Activated CD8-positive, alpha-beta T cell treated with anti-CD3 and anti-CD28 coated beads for 36 hours (primary cell): ENCODE results near the gene ULK2. TPM values are rescaled to one million over a fixed set of nuclear protein-coding genes. Genes with fewer than 3 reads are reported as not detected.

Experiments
- ATAC-seq: fragments of 200-7000 bp; cut with Tn5 transposase; one replicate; pipeline ENCODE4 v1.10.0; 2021; ENCODE audit warnings: mild to moderate bottlenecking, moderate library complexity
- CTCF ChIA-PET: fragments of 350-600 bp; sonication (Branson Sonifier 250); formaldehyde crosslinking; loops from one replicate; lab custom pipeline; 2021; ENCODE audit warnings: antibody characterized with exemption; lab: Charles Lee
- POLR2A ChIA-PET: fragments of 350-600 bp; sonication (Branson Sonifier 250); formaldehyde crosslinking; loops from one replicate; lab custom pipeline; 2021; ENCODE audit warnings: antibody characterized with exemption; lab: Charles Lee
- DNase-seq: peaks from one replicate; pipeline ENCODE4 v3.0.0-alpha.2; 2020
- H3K27ac Mint-ChIP-seq: one replicate; pipeline ENCODE4 v1.8.0; 2021; ENCODE audit warnings: mild to moderate bottlenecking, mixed read lengths
- H3K27me3 Mint-ChIP-seq: one replicate; pipeline ENCODE4 v1.8.0; 2021; ENCODE audit warnings: mixed read lengths
- H3K36me3 Mint-ChIP-seq: one replicate; pipeline ENCODE4 v1.8.0; 2021; ENCODE audit warnings: low read depth, mixed read lengths
- H3K4me1 Mint-ChIP-seq: one replicate; pipeline ENCODE4 v1.8.0; 2021; ENCODE audit warnings: low read depth, mixed read lengths
- H3K4me3 Mint-ChIP-seq: one replicate; pipeline ENCODE4 v1.8.0; 2021; ENCODE audit warnings: mild to moderate bottlenecking, moderate library complexity, mixed read lengths
- H3K9me3 Mint-ChIP-seq: one replicate; pipeline ENCODE4 v1.8.0; 2021; ENCODE audit warnings: mixed read lengths
- intact Hi-C: fragments of 100-400 bp; cut with micrococcal nuclease; formaldehyde crosslinking; loops from one replicate; pipeline ENCODE4 v1.10.0; 2022
- total RNA-seq, 2 experiments: library from RNA; stranded (reverse); gene quantifications; one replicate each; pipeline ENCODE4 v1.2.3, GENCODE V29; 2021
- TF ChIP-seq, protein P1 (sequence below): fragments of 200-600 bp; IDR thresholded peaks from one replicate; pipeline ENCODE4 v1.8.0; 2022; ENCODE audit warnings: antibody characterized with exemption, mild to moderate bottlenecking

ULK2 gene
- total RNA-seq: 1 to 10 TPM; 6.3 TPM

- peak within 1 kb of the TSS; percentile 75 for H3K4me3 Mint-ChIP-seq
- intact Hi-C loops: no loop called here
- TF ChIP-seq, protein P1, sequence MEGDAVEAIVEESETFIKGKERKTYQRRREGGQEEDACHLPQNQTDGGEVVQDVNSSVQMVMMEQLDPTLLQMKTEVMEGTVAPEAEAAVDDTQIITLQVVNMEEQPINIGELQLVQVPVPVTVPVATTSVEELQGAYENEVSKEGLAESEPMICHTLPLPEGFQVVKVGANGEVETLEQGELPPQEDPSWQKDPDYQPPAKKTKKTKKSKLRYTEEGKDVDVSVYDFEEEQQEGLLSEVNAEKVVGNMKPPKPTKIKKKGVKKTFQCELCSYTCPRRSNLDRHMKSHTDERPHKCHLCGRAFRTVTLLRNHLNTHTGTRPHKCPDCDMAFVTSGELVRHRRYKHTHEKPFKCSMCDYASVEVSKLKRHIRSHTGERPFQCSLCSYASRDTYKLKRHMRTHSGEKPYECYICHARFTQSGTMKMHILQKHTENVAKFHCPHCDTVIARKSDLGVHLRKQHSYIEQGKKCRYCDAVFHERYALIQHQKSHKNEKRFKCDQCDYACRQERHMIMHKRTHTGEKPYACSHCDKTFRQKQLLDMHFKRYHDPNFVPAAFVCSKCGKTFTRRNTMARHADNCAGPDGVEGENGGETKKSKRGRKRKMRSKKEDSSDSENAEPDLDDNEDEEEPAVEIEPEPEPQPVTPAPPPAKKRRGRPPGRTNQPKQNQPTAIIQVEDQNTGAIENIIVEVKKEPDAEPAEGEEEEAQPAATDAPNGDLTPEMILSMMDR: no peak
- H3K27ac Mint-ChIP-seq: peak within 1 kb of the TSS; percentile 61
- H3K36me3 Mint-ChIP-seq: no peaks in the 10 kb centered on the region
- no peaks in the 10 kb centered on the region for H3K27me3 Mint-ChIP-seq
- POLR2A ChIA-PET: interaction anchor here (1.2 to 1.6 kb wide), 4 partner anchors 8 to 110 kb away, joined by 3 to 7 read pairs (median 6); partner anchors contain the start of gene AKAP10
- ATAC-seq: peak; percentile 85
- peaks cover 20% of the 10 kb centered on the region for H3K4me1 Mint-ChIP-seq
- CTCF ChIA-PET: interaction anchor here (1.0 to 1.8 kb wide), 8 partner anchors 8 to 141 kb away, joined by 3 to 5 read pairs (median 3); partner anchors contain the start of gene SPECC1
- DNase-seq: peak; percentile 57
- no peaks in the 10 kb centered on the region for H3K9me3 Mint-ChIP-seq
These were observed at the start of gene ULK2 for GRCh38 chr17:19867329-19868078. TSS of gene ULK2 (minus strand) at chr17:19867936. CDS start at chr17:19867417, 519 bp downstream.

DNA sequence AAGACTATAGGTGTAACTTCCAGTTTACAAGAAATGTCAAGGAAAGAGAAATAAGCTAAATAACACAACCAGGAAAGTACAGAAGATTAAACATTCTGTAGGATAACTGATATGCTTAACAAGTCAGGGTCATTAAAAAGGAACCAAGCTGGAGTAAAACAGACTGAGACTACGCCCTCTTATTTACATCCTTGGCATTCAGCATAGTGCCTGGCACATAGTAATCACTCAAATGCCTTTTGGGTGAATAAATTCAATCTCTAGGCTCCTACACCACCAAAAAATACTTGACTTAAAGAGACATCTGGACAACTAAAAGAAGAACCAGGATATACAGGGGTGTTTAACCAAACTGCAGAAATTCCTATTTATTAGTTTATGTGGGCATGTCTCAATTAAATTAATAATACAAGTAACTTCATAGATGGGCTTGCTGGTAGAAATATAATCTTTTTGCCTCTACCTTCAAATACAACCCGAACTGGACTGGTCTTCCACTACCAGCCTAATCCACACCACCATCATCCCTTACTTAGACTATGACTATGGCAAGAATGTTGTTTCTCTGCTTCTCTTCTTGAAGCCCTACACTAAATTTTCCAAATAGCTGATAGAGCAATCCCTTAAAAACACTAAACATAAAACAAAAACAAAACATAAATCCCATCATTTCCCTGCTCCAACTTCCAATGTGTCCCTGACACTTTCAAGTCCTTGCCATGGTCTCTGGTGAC is 47.7 kb upstream of the ULK2 start:
- intact Hi-C loops: no loop called here
- Mint-ChIP-seq H3K4me3 (no peak overlapping the region), H3K4me1 (no peaks in the 10 kb centered on the region), H3K36me3 (peaks cover 42% of the 10 kb centered on the region), H3K9me3 (no peaks in the 10 kb centered on the region), H3K27me3 (no peaks in the 10 kb centered on the region), H3K27ac (no peak overlapping the region)
- DNase-seq (no peak), ATAC-seq (no peak)
- CTCF ChIA-PET: no interaction called here
- TF ChIP-seq, protein P1: no peak
- POLR2A ChIA-PET: interaction anchor here (1.1 kb wide), 1 partner anchor 8 kb away, joined by 5 read pairs; no protein-coding TSS in a partner anchor

- H3K27ac Mint-ChIP-seq: peak overlapping the region; percentile 10
- POLR2A ChIA-PET: interaction anchor here (1.0 kb wide), 1 partner anchor 65 kb away, joined by 3 read pairs; no protein-coding TSS in a partner anchor
- H3K9me3 Mint-ChIP-seq: no peaks in the 10 kb centered on the region
- peaks cover 48% of the 10 kb centered on the region for H3K36me3 Mint-ChIP-seq
- intact Hi-C loops: no loop called here
- no peak overlapping the region for H3K4me3 Mint-ChIP-seq
- ATAC-seq: no peak
- H3K27me3 Mint-ChIP-seq: no peaks in the 10 kb centered on the region
- TF ChIP-seq, protein P1: no peak
- DNase-seq: no peak
- CTCF ChIA-PET: no interaction called here
- H3K4me1 Mint-ChIP-seq: no peaks in the 10 kb centered on the region
These were observed 43.3 kb upstream of the ULK2 start for GRCh38 chr17:19911033-19911432.

- Mint-ChIP-seq H3K36me3 (peaks cover 48% of the 10 kb centered on the region), H3K4me3 (no peak overlapping the region), H3K4me1 (no peaks in the 10 kb centered on the region), H3K9me3 (no peaks in the 10 kb centered on the region), H3K27me3 (no peaks in the 10 kb centered on the region), H3K27ac (no peak overlapping the region)
- POLR2A ChIA-PET: no interaction called here
- ATAC-seq (no peak), DNase-seq (no peak)
- intact Hi-C loops: no loop called here
- CTCF ChIA-PET: no interaction called here
- TF ChIP-seq, protein P1: no peak
These were observed 41.4 kb upstream of the ULK2 start for GRCh38 chr17:19909139-19909538.
